AG04449 (cell line): Measurements from ENCODE around the gene RNF169.

ENCODE experiments used
- CTCF ChIA-PET: fragments of 350-600 bp; formaldehyde crosslinking; extraction: SDS; loops from one replicate; lab custom pipeline; 2021; ENCODE audit warnings: antibody characterized with exemption; lab: Yijun Ruan, JAX
- POLR2A ChIA-PET: fragments of 400-600, 350-600 bp; formaldehyde crosslinking; extraction: SDS; loops from one replicate; lab custom pipeline; 2020; ENCODE audit warnings: antibody characterized with exemption, inconsistent platforms; lab: Yijun Ruan, JAX
- DNase-seq: peaks from one replicate; pipeline ENCODE4 v3.0.0-alpha.2; 2010; ENCODE audit warnings: low read depth, low spot score
- H3K4me3 ChIP-seq: 2 replicates; pipeline ENCODE4 v1.5.1; 2011; ENCODE audit warnings: low read depth, mild to moderate bottlenecking, control low read depth, low read length
- CTCF ChIP-seq: IDR thresholded peaks from one replicate; pipeline ENCODE4 v1.5.1; 2011; ENCODE audit warnings: mild to moderate bottlenecking, moderate library complexity, low read length, control low read depth, inconsistent platforms; ENCODE audit not compliant: insufficient read depth; ENCODE audit errors: missing control alignments

The RNF169 gene

GRCh38 chr11:74735365-74735928 is 13.2 kb upstream of the RNF169 start:
- DNase-seq = no peak
- POLR2A ChIA-PET = no interaction called here
- no peak for TF ChIP-seq CTCF
- CTCF ChIA-PET = interaction anchor here (0.8 to 5.0 kb wide), 7 partner anchors 9 to 346 kb away, joined by 3 to 32 read pairs (median 6); no protein-coding TSS in a partner anchor
- no peak overlapping the region for H3K4me3 ChIP-seq

- no peak for TF ChIP-seq CTCF
- ChIA-PET CTCF (interaction anchor here (0.7 to 5.0 kb wide), 5 partner anchors 8 to 124 kb away, joined by 3 to 32 read pairs (median 11); no protein-coding TSS in a partner anchor), POLR2A (no interaction called here)
- no peak overlapping the region for H3K4me3 ChIP-seq
- no peak for DNase-seq
Observed at GRCh38 chr11:74736031-74736430, 12.6 kb upstream of the RNF169 start.

- H3K4me3 ChIP-seq = no peak overlapping the region
- TF ChIP-seq CTCF = peak; percentile 78
- DNase-seq = no peak
- ChIA-PET POLR2A (no interaction called here), CTCF (interaction anchor here (0.6 to 6.6 kb wide), 58 partner anchors 8 to 484 kb away, joined by 3 to 122 read pairs (median 4); partner anchors contain the start of genes CHRDL2, KCNE3, LIPT2 and RNF169)
Observed at GRCh38 chr11:74739546-74740270, 8.9 kb upstream of the RNF169 start.

- DNase-seq = no peak
- TF ChIP-seq CTCF = no peak
- no peak overlapping the region for H3K4me3 ChIP-seq
- POLR2A ChIA-PET = no interaction called here
- CTCF ChIA-PET = interaction anchor here (1.8 to 6.6 kb wide), 6 partner anchors 15 to 289 kb away, joined by 7 to 122 read pairs (median 16); no protein-coding TSS in a partner anchor
Observed at GRCh38 chr11:74742070-74742469, 6.6 kb upstream of the RNF169 start.

- CTCF ChIA-PET = interaction anchor here (0.8 to 3.3 kb wide), 9 partner anchors 10 to 290 kb away, joined by 3 to 19 read pairs (median 5); no protein-coding TSS in a partner anchor
Observed at GRCh38 chr11:74743640-74744039, 5.0 kb upstream of the RNF169 start.

More at GRCh38 chr11:74743640-74744039, 5.0 kb upstream of the RNF169 start:
- H3K4me3 ChIP-seq = no peak overlapping the region
- TF ChIP-seq CTCF = no peak
- DNase-seq = no peak
- POLR2A ChIA-PET = no interaction called here
